Uterus (tissue), 4 donors: ENCODE measurements around the gene FXN. TPM values are rescaled to one million over a fixed set of nuclear protein-coding genes. Genes with fewer than 3 reads are reported as not detected.

Experiments used
- DNase-seq, 2 donors: peaks; one replicate each; pipeline ENCODE4 v3.0.0-alpha.2; 2019 to 2020
- H3K27ac ChIP-seq, 2 donors: fragments of 200-600 bp; sonication (generic); 1 replicate in 1 of 2; 2 replicates in 1 of 2; pipeline ENCODE4 v1.5.1; 2016 to 2018
- H3K27me3 ChIP-seq, 2 donors: fragments of 200-600 bp; sonication (generic); one replicate each; pipeline ENCODE4 v1.5.1; 2018 to 2019; ENCODE audit warnings: control low read depth in 1 of 2
- H3K36me3 ChIP-seq, 2 donors: fragments of 200-600 bp; sonication (generic); one replicate each; pipeline ENCODE4 v1.5.1; 2019; ENCODE audit warnings: control low read depth in 1 of 2
- H3K4me1 ChIP-seq, 2 donors: fragments of 200-600 bp; sonication (generic); one replicate each; pipeline ENCODE4 v1.5.1; 2018 to 2019; ENCODE audit warnings: control low read depth in 1 of 2
- H3K4me3 ChIP-seq, 2 donors: fragments of 200-600 bp; sonication (generic); 1 replicate in 1 of 2; 2 replicates in 1 of 2; pipeline ENCODE4 v1.5.1; 2018 to 2019; ENCODE audit warnings: mild to moderate bottlenecking in 1 of 2
- H3K9me3 ChIP-seq, 2 donors: fragments of 200-600 bp; sonication (generic); one replicate each; pipeline ENCODE4 v1.5.1; 2019; ENCODE audit warnings: control low read depth in 1 of 2
- POLR2A ChIP-seq, 2 donors: fragments of 450-650 bp; IDR thresholded peaks; one replicate each; pipeline ENCODE4 v1.6.1; 2016; ENCODE audit warnings: antibody characterized with exemption in 2 of 2, mild to moderate bottlenecking in 1 of 2, moderate library complexity in 1 of 2
- intact Hi-C: fragments of 100-400 bp; cut with DNase I; formaldehyde crosslinking; loops from one replicate; pipeline ENCODE4 v1.15.1; 2023; ENCODE audit warnings: low total_unique reads
- total RNA-seq, 4 donors: library from RNA; depleted of rRNA in 3 of 4; stranded (reverse); fragments of >200 nt in 3 of 4; gene quantifications; one replicate each; pipeline versions ENCODE4 v1.1.0 to v1.2.4, GENCODE V29; 2014 to 2023
- TF ChIP-seq, protein P1 (sequence below), 4 experiments: fragments of 200-600 bp in 2 of 4; fragments of 450-650 bp in 2 of 4; sonication (generic) in 2 of 4; IDR thresholded peaks; one replicate each; pipeline ENCODE4 v1.5.1; 2016 to 2019; ENCODE audit warnings: antibody characterized with exemption in 4 of 4, mild to moderate bottlenecking in 2 of 4, moderate library complexity in 1 of 4
- donor health status: DM: yes; HTN: yes; CAD: no.

The FXN gene
- total RNA-seq, 4 donors from 2014 or later = 5.9 to 20.3 (median 18.5) TPM

DNA sequence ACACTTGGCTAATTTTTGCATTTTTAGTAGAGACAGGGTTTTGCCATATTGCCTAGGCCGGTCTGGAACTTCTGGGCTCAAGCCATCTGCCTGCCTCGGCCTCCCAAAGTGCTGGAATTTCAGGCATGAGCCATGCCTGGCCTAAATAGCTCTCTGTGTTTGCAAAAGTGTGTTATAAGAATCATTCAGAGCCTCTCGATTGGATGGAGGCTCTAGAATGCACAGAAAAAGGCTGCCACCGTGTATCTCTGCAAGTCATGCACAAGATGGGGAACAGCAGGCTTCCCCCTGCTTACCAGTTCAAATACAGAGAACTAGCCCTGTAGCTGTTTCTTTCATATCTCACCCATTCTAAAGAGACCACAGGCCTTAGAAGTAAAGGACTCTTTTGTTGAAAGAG, 28.3 kb downstream of the FXN start:
- DNase-seq = no peak
- intact Hi-C loops = no loop called here
- Histone ChIP-seq H3K4me1 (no peaks in the 10 kb centered on the region), H3K27ac (no peak overlapping the region), H3K36me3 (no peaks in the 10 kb centered on the region), H3K9me3 (no peaks in the 10 kb centered on the region), H3K27me3 (no peaks in the 10 kb centered on the region), H3K4me3 (no peak overlapping the region)
- TF ChIP-seq, protein P1, sequence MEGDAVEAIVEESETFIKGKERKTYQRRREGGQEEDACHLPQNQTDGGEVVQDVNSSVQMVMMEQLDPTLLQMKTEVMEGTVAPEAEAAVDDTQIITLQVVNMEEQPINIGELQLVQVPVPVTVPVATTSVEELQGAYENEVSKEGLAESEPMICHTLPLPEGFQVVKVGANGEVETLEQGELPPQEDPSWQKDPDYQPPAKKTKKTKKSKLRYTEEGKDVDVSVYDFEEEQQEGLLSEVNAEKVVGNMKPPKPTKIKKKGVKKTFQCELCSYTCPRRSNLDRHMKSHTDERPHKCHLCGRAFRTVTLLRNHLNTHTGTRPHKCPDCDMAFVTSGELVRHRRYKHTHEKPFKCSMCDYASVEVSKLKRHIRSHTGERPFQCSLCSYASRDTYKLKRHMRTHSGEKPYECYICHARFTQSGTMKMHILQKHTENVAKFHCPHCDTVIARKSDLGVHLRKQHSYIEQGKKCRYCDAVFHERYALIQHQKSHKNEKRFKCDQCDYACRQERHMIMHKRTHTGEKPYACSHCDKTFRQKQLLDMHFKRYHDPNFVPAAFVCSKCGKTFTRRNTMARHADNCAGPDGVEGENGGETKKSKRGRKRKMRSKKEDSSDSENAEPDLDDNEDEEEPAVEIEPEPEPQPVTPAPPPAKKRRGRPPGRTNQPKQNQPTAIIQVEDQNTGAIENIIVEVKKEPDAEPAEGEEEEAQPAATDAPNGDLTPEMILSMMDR (IDR thresholded peaks at IDR 0.05) = no peak
- no peak for TF ChIP-seq POLR2A (IDR thresholded peaks at IDR 0.05)

DNA sequence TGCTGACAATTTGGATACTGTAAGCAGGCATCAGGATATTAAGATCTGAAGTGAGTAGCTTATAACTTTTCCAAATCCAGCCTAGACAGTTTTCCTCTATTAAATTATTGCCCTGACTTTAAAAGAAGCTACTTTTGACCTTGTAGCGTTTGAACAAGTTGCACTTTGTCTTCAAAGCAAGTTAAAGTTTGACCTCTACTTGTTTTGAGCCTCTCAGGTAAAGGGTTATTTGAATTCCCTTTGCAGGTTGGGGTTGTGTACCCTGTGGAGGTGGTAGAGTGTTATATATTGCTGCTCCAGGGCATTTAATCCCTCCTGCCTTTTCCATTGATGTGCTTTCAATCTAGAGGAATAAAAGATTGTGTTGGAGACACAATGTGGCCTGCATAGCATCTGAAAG, 30.1 kb downstream of the FXN start:
- Histone ChIP-seq H3K27me3 (no peaks in the 10 kb centered on the region), H3K4me3 (no peak overlapping the region), H3K9me3 (no peaks in the 10 kb centered on the region), H3K36me3 (no peaks in the 10 kb centered on the region), H3K4me1 (no peaks in the 10 kb centered on the region), H3K27ac (no peak overlapping the region)
- intact Hi-C loops = no loop called here
- no peak for DNase-seq
- TF ChIP-seq, protein P1 (IDR thresholded peaks at IDR 0.05) = no peak
- no peak for TF ChIP-seq POLR2A (IDR thresholded peaks at IDR 0.05)

DNA sequence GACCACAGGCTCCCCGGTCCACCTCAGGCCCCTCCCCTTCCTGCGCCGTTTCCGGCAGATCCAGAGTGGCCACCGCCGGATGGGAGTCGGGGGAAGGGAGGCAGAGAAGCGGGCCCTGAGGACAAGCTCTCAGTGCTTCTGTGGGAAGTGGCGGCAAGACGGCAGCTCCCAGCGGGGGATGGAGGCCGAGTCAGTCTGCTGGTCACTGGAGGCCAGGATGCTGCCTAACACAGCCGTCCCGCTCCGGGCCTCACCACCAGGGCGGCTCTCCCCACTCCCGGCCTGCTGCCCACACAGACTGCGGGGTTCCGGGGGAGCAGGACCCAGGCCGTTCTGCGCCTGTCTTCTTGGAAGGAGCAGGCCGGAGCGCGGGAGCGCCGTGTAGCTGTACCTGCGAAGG, 31.4 kb downstream of the FXN start:
- H3K27ac ChIP-seq = no peak overlapping the region
- no peak for DNase-seq
- H3K4me1 ChIP-seq = no peaks in the 10 kb centered on the region
- intact Hi-C loops = no loop called here
- no peaks in the 10 kb centered on the region for H3K9me3 ChIP-seq
- no peaks in the 10 kb centered on the region for H3K27me3 ChIP-seq
- TF ChIP-seq POLR2A (IDR thresholded peaks at IDR 0.05) = no peak
- TF ChIP-seq, protein P1 (IDR thresholded peaks at IDR 0.05) = no peak
- no peaks in the 10 kb centered on the region for H3K36me3 ChIP-seq
- H3K4me3 ChIP-seq = no peak overlapping the region

DNA sequence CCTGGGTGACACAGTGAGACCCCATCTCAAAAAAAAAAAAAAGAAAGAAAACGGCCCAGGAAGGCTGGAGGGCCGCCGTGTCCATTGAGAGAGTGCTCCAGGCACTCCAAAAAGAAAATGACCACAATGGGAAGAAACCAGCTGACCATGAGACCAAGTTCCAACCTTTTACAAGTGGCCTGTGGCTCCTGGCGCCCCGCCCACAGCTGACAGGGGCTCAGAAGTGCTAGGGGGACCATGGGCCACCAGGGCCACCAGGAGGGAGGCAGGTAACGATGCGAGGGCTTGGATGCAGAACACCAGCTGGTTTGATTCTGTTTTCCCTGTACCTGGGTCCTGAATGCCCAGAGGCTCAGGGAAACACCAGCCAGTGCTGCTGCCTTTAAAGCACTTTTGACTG, 34.6 kb downstream of the FXN start:
- Histone ChIP-seq H3K4me1 (no peaks in the 10 kb centered on the region), H3K9me3 (no peaks in the 10 kb centered on the region), H3K27me3 (no peaks in the 10 kb centered on the region), H3K27ac (no peak overlapping the region), H3K36me3 (no peaks in the 10 kb centered on the region), H3K4me3 (no peak overlapping the region)
- no peak for DNase-seq
- TF ChIP-seq, protein P1 (IDR thresholded peaks at IDR 0.05) = no peak
- no peak for TF ChIP-seq POLR2A (IDR thresholded peaks at IDR 0.05)
- intact Hi-C loops = no loop called here

DNA sequence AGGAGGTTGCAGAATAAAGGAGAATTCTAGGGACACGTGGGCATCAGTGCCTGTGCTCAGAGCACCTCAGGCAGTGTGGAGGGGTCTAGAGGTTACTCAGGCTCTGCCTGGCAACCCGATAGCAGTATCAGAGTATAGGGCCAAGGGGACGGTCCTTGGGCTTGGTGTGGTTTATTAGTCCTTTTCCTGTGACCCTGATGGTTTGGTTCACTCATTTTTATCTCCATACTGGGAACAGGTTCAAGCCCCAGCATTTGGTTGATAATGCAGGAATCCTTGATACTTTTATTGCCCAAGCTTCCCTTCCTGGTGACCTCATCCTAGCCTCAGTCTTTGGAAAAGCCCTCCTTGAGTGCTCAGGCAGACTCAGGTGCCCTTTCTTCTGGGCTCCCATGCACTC, 35.5 kb downstream of the FXN start:
- no peak overlapping the region for H3K4me3 ChIP-seq
- H3K4me1 ChIP-seq = no peaks in the 10 kb centered on the region
- H3K27me3 ChIP-seq = no peaks in the 10 kb centered on the region
- H3K36me3 ChIP-seq = no peaks in the 10 kb centered on the region
- H3K27ac ChIP-seq = no peak overlapping the region
- H3K9me3 ChIP-seq = no peaks in the 10 kb centered on the region
- no peak for TF ChIP-seq POLR2A (IDR thresholded peaks at IDR 0.05)
- TF ChIP-seq, protein P1 (IDR thresholded peaks at IDR 0.05) = no peak
- DNase-seq = no peak
- intact Hi-C loops = no loop called here
